Progenitor cell of endocrine pancreas (in vitro differentiated cells): ENCODE results near the gene CARS1. TPM values are rescaled to one million over a fixed set of nuclear protein-coding genes. Genes with fewer than 3 reads are reported as not detected.

ENCODE experiments used
- DNase-seq: peaks from one replicate; pipeline ENCODE4 v3.0.0; 2021; ENCODE audit warnings: low spot score; ENCODE audit not compliant: unreplicated experiment
- H3K27ac Mint-ChIP-seq: 2 replicates; pipeline ENCODE4 v1.8.0; 2021; ENCODE audit warnings: mild to moderate bottlenecking, moderate library complexity, mixed read lengths
- H3K27me3 Mint-ChIP-seq: 2 replicates; pipeline ENCODE4 v1.8.0; 2021; ENCODE audit warnings: mixed read lengths
- H3K36me3 Mint-ChIP-seq: 2 replicates; pipeline ENCODE4 v1.8.0; 2022; ENCODE audit warnings: mixed read lengths; ENCODE audit not compliant: insufficient read depth
- H3K4me1 Mint-ChIP-seq: 2 replicates; pipeline ENCODE4 v1.8.0; 2021; ENCODE audit warnings: low read depth, mixed read lengths
- H3K4me3 Mint-ChIP-seq: 2 replicates; pipeline ENCODE4 v1.8.0; 2021; ENCODE audit warnings: low read depth, mild to moderate bottlenecking, moderate library complexity, mixed read lengths
- H3K9me3 Mint-ChIP-seq: 2 replicates; pipeline ENCODE4 v1.8.0; 2021; ENCODE audit warnings: low read depth, mixed read lengths
- CTCF ChIP-seq: fragments of 200-600 bp; sonication (generic); IDR thresholded peaks from one replicate; pipeline ENCODE4 v1.5.0; 2021; ENCODE audit warnings: antibody characterized with exemption, mild to moderate bottlenecking; ENCODE audit not compliant: unreplicated experiment
- total RNA-seq: library from RNA; stranded (reverse); gene quantifications from 2 replicates; pipeline ENCODE4 v1.2.1, GENCODE V29; 2021

Gene CARS1
- total RNA-seq, 1 donor from 2014 or later, result 56.4 TPM

GRCh38 chr11:2961080-2961479, 96.1 kb downstream of the CARS1 start:
- Mint-ChIP-seq H3K27me3 (no peaks in the 10 kb centered on the region), H3K9me3 (no peaks in the 10 kb centered on the region), H3K4me1 (peaks cover 8% of the 10 kb centered on the region), H3K4me3 (no peak overlapping the region), H3K27ac (no peak overlapping the region), H3K36me3 (peaks cover 38% of the 10 kb centered on the region)
- no peak for DNase-seq
- no peak for TF ChIP-seq CTCF

GRCh38 chr11:2960139-2960538, 97.1 kb downstream of the CARS1 start:
- no peak for TF ChIP-seq CTCF
- Mint-ChIP-seq H3K4me1 (peaks cover 8% of the 10 kb centered on the region), H3K27me3 (no peaks in the 10 kb centered on the region), H3K27ac (no peak overlapping the region), H3K36me3 (peaks cover 39% of the 10 kb centered on the region), H3K9me3 (no peaks in the 10 kb centered on the region), H3K4me3 (no peak overlapping the region)
- DNase-seq, result no peak

GRCh38 chr11:2958251-2958650, 99.0 kb downstream of the CARS1 start:
- DNase-seq, result no peak
- TF ChIP-seq CTCF, result no peak
- H3K4me3 Mint-ChIP-seq, result no peak overlapping the region
- H3K9me3 Mint-ChIP-seq, result no peaks in the 10 kb centered on the region
- no peaks in the 10 kb centered on the region for H3K27me3 Mint-ChIP-seq
- peak overlapping the region; percentile 50 for H3K27ac Mint-ChIP-seq
- peaks cover 30% of the 10 kb centered on the region for H3K36me3 Mint-ChIP-seq
- peaks cover 8% of the 10 kb centered on the region for H3K4me1 Mint-ChIP-seq

GRCh38 chr11:2955906-2956476, 101.2 kb downstream of the CARS1 start:
- H3K36me3 Mint-ChIP-seq, result peaks cover 29% of the 10 kb centered on the region
- DNase-seq, result no peak
- peaks cover 8% of the 10 kb centered on the region for H3K4me1 Mint-ChIP-seq
- TF ChIP-seq CTCF, result peak; percentile 29
- H3K4me3 Mint-ChIP-seq, result no peak overlapping the region
- H3K27ac Mint-ChIP-seq, result no peak overlapping the region
- no peaks in the 10 kb centered on the region for H3K9me3 Mint-ChIP-seq
- no peaks in the 10 kb centered on the region for H3K27me3 Mint-ChIP-seq

- H3K27ac Mint-ChIP-seq, result no peak overlapping the region
- H3K36me3 Mint-ChIP-seq, result peaks cover 33% of the 10 kb centered on the region
- H3K4me3 Mint-ChIP-seq, result no peak overlapping the region
- no peak for TF ChIP-seq CTCF
- no peaks in the 10 kb centered on the region for H3K27me3 Mint-ChIP-seq
- DNase-seq, result no peak
- H3K9me3 Mint-ChIP-seq, result no peaks in the 10 kb centered on the region
- peaks cover 11% of the 10 kb centered on the region for H3K4me1 Mint-ChIP-seq
Observed at GRCh38 chr11:2954263-2954662, 103.0 kb downstream of the CARS1 start.
